MM.1S (cell line): Measurements from ENCODE around the gene RBMX2.

Experiments
- EZH2 ChIP-seq: fragments of 300-600 bp; sonication (generic); optimal IDR thresholded peaks from 2 replicates; pipeline ENCODE3; 2017; ENCODE audit warnings: low read depth, mild to moderate bottlenecking, antibody characterized with exemption, low read length, mixed read lengths
- EZH2phosphoT487 ChIP-seq: fragments of 300-600 bp; sonication (generic); IDR thresholded peaks from 2 replicates; pipeline ENCODE4 v1.6.1; 2018; ENCODE audit warnings: antibody characterized with exemption, low read length
- TF ChIP-seq, protein P1 (sequence below): fragments of 300-600 bp; sonication (generic); IDR thresholded peaks from 2 replicates; pipeline ENCODE4 v1.5.1; 2016; ENCODE audit warnings: antibody characterized with exemption, low read length, mixed read lengths

DNA sequence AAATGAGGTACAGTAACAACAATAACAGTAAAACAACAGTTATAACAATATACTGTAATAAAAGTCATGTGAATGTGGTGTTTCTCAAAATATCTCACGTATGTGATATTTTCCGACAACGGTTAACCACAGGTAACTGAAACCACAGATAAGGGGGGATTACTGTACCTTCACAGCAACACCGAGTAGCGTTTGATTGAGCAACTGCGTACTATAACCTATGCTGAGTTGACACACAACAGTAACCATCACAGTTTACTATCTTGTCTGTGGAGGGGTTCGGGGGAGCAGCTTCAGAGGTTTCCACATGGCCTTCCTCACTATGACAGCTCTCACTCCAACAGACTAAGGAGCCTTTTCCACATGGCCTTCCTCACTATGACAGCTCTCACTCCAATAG is 13.4 kb downstream of the RBMX2 start:
- TF ChIP-seq EZH2 (no peak), EZH2phosphoT487 (no peak)
- TF ChIP-seq, protein P1, sequence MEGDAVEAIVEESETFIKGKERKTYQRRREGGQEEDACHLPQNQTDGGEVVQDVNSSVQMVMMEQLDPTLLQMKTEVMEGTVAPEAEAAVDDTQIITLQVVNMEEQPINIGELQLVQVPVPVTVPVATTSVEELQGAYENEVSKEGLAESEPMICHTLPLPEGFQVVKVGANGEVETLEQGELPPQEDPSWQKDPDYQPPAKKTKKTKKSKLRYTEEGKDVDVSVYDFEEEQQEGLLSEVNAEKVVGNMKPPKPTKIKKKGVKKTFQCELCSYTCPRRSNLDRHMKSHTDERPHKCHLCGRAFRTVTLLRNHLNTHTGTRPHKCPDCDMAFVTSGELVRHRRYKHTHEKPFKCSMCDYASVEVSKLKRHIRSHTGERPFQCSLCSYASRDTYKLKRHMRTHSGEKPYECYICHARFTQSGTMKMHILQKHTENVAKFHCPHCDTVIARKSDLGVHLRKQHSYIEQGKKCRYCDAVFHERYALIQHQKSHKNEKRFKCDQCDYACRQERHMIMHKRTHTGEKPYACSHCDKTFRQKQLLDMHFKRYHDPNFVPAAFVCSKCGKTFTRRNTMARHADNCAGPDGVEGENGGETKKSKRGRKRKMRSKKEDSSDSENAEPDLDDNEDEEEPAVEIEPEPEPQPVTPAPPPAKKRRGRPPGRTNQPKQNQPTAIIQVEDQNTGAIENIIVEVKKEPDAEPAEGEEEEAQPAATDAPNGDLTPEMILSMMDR: no peak
